Measurements from ENCODE around the gene ARID1B.

GRCh38 chr6:157096105-157096504 lies 318.9 kb downstream of the ARID1B start:
- TF ChIP-seq CTCF (conservative IDR thresholded peaks at IDR 0.05): no peak
- no peak for TF ChIP-seq EZH2 (IDR thresholded peaks at IDR 0.05; ENCODE audit: low read depth)

Data from PC-9 (cell line).